ENCODE data around the gene MFNG.

- TF ChIP-seq CTCF (IDR thresholded peaks at IDR 0.05; ENCODE audit: low read depth, low read length, poor library complexity, severe bottlenecking) (no peak), EZH2phosphoT487 (IDR thresholded peaks at IDR 0.05; ENCODE audit: borderline replicate concordance, low read length) (no peak)
Observed at GRCh38 chr22:37433786-37434185, 52.4 kb downstream of the MFNG start.

All from DOHH2 (cell line).